Breast epithelium (tissue), 3 donors: ENCODE results near the gene MSRB1.

Experiments used
- CTCF ChIP-seq, 3 donors: fragments of 450-650 bp; IDR thresholded peaks; one replicate each; pipeline ENCODE4 v1.5.1; 2016 to 2017; ENCODE audit warnings: antibody characterized with exemption in 3 of 3, mild to moderate bottlenecking in 3 of 3, moderate library complexity in 3 of 3
- POLR2A ChIP-seq: fragments of 450-650 bp; IDR thresholded peaks from one replicate; pipeline ENCODE4 v1.6.1; 2016; ENCODE audit warnings: antibody characterized with exemption, mild to moderate bottlenecking, moderate library complexity

GRCh38 chr16:1971796-1972489 lies 28.9 kb upstream of the MSRB1 start, which contains the start of gene TBL3:
- TF ChIP-seq CTCF (IDR thresholded peaks at IDR 0.05) (peak in 1 of 3 donors; percentile 14), POLR2A (peak; percentile 97)
